Measurements from ENCODE around the gene CCDC9B. TPM values are rescaled to one million over a fixed set of nuclear protein-coding genes. Genes with fewer than 3 reads are reported as not detected.
A peak's percentile ranks its signal among the peaks of the same experiment; 100 is the strongest.

CCDC9B gene
- total RNA-seq, 1 experiment from 2014 or later: 1.4 TPM

- Mint-ChIP-seq H3K27me3 (ENCODE audit: low read depth) (peaks cover 34% of the 10 kb centered on the region), H3K9me3 (no peaks in the 10 kb centered on the region), H3K4me3 (peak overlapping the region; percentile 78), H3K36me3 (no peaks in the 10 kb centered on the region), H3K27ac (no peak overlapping the region), H3K4me1 (peaks cover 26% of the 10 kb centered on the region)
- peak; percentile 57 for DNase-seq (ENCODE audit: low spot score)
- CTCF ChIA-PET: interaction anchor here (0.6 to 7.2 kb wide), 7 partner anchors 9 to 576 kb away, joined by 3 to 63 read pairs (median 5); partner anchors contain the start of gene FSIP1
- POLR2A ChIA-PET: interaction anchor here (0.6 kb wide), 1 partner anchor 42 kb away, joined by 6 read pairs; no protein-coding TSS in a partner anchor
- peak; percentile 46 for ATAC-seq
- no peak for TF ChIP-seq ELF4 (CRISPR knock-in tag; IDR thresholded peaks at IDR 0.05; ENCODE audit: low read depth)
- no peak for TF ChIP-seq ZNF671 (CRISPR knock-in tag; IDR thresholded peaks at IDR 0.05)
- 0 out of 2 replicates have a peak, but pooled peaks have one; percentile 19 for TF ChIP-seq PRDM15 (CRISPR knock-in tag; IDR thresholded peaks at IDR 0.05)
- no peak for TF ChIP-seq JAZF1 (CRISPR knock-in tag; IDR thresholded peaks at IDR 0.05)
- TF ChIP-seq, protein P1, sequence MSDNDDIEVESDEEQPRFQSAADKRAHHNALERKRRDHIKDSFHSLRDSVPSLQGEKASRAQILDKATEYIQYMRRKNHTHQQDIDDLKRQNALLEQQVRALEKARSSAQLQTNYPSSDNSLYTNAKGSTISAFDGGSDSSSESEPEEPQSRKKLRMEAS (CRISPR knock-in tag; IDR thresholded peaks at IDR 0.05): 0 out of 2 replicates have a peak, but pooled peaks have one; percentile 50
- no peak for TF ChIP-seq ZNF263 (CRISPR knock-in tag; IDR thresholded peaks at IDR 0.05; ENCODE audit: low read depth)
- TF ChIP-seq TCF7 (CRISPR knock-in tag; IDR thresholded peaks at IDR 0.05; ENCODE audit: low read depth): no peak
- no peak for TF ChIP-seq ZBTB43 (CRISPR knock-in tag; IDR thresholded peaks at IDR 0.05)
- TF ChIP-seq, protein P2, sequence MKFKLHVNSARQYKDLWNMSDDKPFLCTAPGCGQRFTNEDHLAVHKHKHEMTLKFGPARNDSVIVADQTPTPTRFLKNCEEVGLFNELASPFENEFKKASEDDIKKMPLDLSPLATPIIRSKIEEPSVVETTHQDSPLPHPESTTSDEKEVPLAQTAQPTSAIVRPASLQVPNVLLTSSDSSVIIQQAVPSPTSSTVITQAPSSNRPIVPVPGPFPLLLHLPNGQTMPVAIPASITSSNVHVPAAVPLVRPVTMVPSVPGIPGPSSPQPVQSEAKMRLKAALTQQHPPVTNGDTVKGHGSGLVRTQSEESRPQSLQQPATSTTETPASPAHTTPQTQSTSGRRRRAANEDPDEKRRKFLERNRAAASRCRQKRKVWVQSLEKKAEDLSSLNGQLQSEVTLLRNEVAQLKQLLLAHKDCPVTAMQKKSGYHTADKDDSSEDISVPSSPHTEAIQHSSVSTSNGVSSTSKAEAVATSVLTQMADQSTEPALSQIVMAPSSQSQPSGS (CRISPR knock-in tag; IDR thresholded peaks at IDR 0.05; ENCODE audit: borderline replicate concordance, low read depth): no peak
- TF ChIP-seq RORB (CRISPR knock-in tag; IDR thresholded peaks at IDR 0.05): no peak
- TF ChIP-seq TP53 (CRISPR knock-in tag; IDR thresholded peaks at IDR 0.05): no peak
- TF ChIP-seq ZNF396 (CRISPR knock-in tag; IDR thresholded peaks at IDR 0.05; ENCODE audit: borderline replicate concordance): no peak
- no peak for TF ChIP-seq OVOL2 (CRISPR knock-in tag; IDR thresholded peaks at IDR 0.05; ENCODE audit: borderline replicate concordance)
- TF ChIP-seq, protein P3, sequence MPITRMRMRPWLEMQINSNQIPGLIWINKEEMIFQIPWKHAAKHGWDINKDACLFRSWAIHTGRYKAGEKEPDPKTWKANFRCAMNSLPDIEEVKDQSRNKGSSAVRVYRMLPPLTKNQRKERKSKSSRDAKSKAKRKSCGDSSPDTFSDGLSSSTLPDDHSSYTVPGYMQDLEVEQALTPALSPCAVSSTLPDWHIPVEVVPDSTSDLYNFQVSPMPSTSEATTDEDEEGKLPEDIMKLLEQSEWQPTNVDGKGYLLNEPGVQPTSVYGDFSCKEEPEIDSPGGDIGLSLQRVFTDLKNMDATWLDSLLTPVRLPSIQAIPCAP (CRISPR knock-in tag; IDR thresholded peaks at IDR 0.05): no peak
- TF ChIP-seq, protein P4, sequence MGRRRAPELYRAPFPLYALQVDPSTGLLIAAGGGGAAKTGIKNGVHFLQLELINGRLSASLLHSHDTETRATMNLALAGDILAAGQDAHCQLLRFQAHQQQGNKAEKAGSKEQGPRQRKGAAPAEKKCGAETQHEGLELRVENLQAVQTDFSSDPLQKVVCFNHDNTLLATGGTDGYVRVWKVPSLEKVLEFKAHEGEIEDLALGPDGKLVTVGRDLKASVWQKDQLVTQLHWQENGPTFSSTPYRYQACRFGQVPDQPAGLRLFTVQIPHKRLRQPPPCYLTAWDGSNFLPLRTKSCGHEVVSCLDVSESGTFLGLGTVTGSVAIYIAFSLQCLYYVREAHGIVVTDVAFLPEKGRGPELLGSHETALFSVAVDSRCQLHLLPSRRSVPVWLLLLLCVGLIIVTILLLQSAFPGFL (CRISPR knock-in tag; IDR thresholded peaks at IDR 0.05; ENCODE audit: borderline replicate concordance): no peak
- no peak for TF ChIP-seq RELA (CRISPR knock-in tag; IDR thresholded peaks at IDR 0.05; ENCODE audit: borderline replicate concordance)
- TF ChIP-seq TEAD1 (CRISPR knock-in tag; IDR thresholded peaks at IDR 0.05): peak; percentile 14; the same call in 1 of the 2 replicates
- 0 out of 2 replicates have a peak, but pooled peaks have one; percentile 25 for TF ChIP-seq FOXK1 (CRISPR knock-in tag; IDR thresholded peaks at IDR 0.05)
- TF ChIP-seq, protein P5, sequence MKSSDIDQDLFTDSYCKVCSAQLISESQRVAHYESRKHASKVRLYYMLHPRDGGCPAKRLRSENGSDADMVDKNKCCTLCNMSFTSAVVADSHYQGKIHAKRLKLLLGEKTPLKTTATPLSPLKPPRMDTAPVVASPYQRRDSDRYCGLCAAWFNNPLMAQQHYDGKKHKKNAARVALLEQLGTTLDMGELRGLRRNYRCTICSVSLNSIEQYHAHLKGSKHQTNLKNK (CRISPR knock-in tag; IDR thresholded peaks at IDR 0.05): no peak
- TF ChIP-seq ZNF425 (CRISPR knock-in tag; conservative IDR thresholded peaks at IDR 0.05): no peak
- TF ChIP-seq ATF6 (CRISPR knock-in tag; IDR thresholded peaks at IDR 0.05): no peak
- TF ChIP-seq SMAD4 (CRISPR knock-in tag; IDR thresholded peaks at IDR 0.05): no peak
Measured at GRCh38 chr15:40358471-40359353, 18.0 kb upstream of the CCDC9B start.

All from WTC11 (cell line).